Fibroblast of lung (primary cell): Measurements from ENCODE around the gene TMEM62. TPM values are rescaled to one million over a fixed set of nuclear protein-coding genes. Genes with fewer than 3 reads are reported as not detected.

ENCODE experiments used
- DNase-seq, 2 donors: peaks; one replicate each; pipeline versions ENCODE4 v3.0.0 to v3.0.0-alpha.2; 2010; ENCODE audit warnings: low read depth in 2 of 2
- H2AFZ ChIP-seq: 2 replicates; pipeline ENCODE4 v1.5.1; 2012; ENCODE audit warnings: low read length, control low read depth, inconsistent platforms
- H3K27ac ChIP-seq: 2 replicates; pipeline ENCODE4 v1.5.1; 2011; ENCODE audit warnings: low read length, control low read depth; ENCODE audit not compliant: insufficient read depth
- H3K27me3 ChIP-seq: 2 replicates; pipeline ENCODE4 v1.5.1; 2011; ENCODE audit warnings: mild to moderate bottlenecking, low read length; ENCODE audit not compliant: control insufficient read depth, insufficient read depth
- H3K36me3 ChIP-seq: 2 replicates; pipeline ENCODE4 v1.5.1; 2011; ENCODE audit warnings: low read length; ENCODE audit not compliant: control insufficient read depth, insufficient read depth
- H3K4me1 ChIP-seq: 2 replicates; pipeline ENCODE4 v1.5.1; 2011; ENCODE audit warnings: low read length; ENCODE audit not compliant: control insufficient read depth, insufficient read depth; ENCODE audit errors: extremely low read depth
- H3K4me2 ChIP-seq: 2 replicates; pipeline ENCODE4 v1.5.1; 2011; ENCODE audit warnings: low read length, control low read depth; ENCODE audit not compliant: insufficient read depth; ENCODE audit errors: extremely low read depth
- H3K4me3 ChIP-seq, 4 experiments: fragments of 200-600 bp in 1 of 4; sonication (generic) in 1 of 4; replicated peaks in 1 of 4; 2 replicates each; pipeline ENCODE4 v1.5.1; 2011 to 2016; ENCODE audit warnings: low read length in 4 of 4, low read depth in 3 of 4, mild to moderate bottlenecking in 3 of 4, control low read depth in 2 of 4, inconsistent platforms in 1 of 4, mixed read lengths in 1 of 4; ENCODE audit not compliant: insufficient read depth in 1 of 4; ENCODE audit errors: control extremely low read depth in 1 of 4
- H3K79me2 ChIP-seq: 2 replicates; pipeline ENCODE4 v1.5.1; 2012; ENCODE audit warnings: mild to moderate bottlenecking, low read length, inconsistent platforms; ENCODE audit not compliant: control insufficient read depth, insufficient read depth
- H3K9ac ChIP-seq: 2 replicates; pipeline ENCODE4 v1.5.1; 2011; ENCODE audit warnings: mild to moderate bottlenecking, low read length, control low read depth; ENCODE audit not compliant: insufficient read depth
- H3K9me3 ChIP-seq: 2 replicates; pipeline ENCODE4 v1.5.1; 2012; ENCODE audit warnings: low read depth, low read length; ENCODE audit not compliant: control insufficient read depth, insufficient read depth
- H4K20me1 ChIP-seq: 2 replicates; pipeline ENCODE4 v1.5.1; 2011; ENCODE audit warnings: low read length; ENCODE audit not compliant: control insufficient read depth, insufficient read depth; ENCODE audit errors: extremely low read depth
- EZH2 ChIP-seq: IDR thresholded peaks from 2 replicates; pipeline ENCODE4 v1.5.1; 2012; ENCODE audit warnings: low read length, control low read depth, mild to moderate bottlenecking; ENCODE audit errors: missing control alignments
- polyA plus RNA-seq, 2 donors: library from polyadenylated mRNA; depleted of rRNA in 1 of 2; stranded (reverse) in 1 of 2; unstranded in 1 of 2; fragments of >200 nt; gene quantifications; 2 replicates each; pipeline ENCODE4 v1.2.1, GENCODE V29; 2011 to 2012; ENCODE audit warnings: missing spikeins in 1 of 2
- total RNA-seq: library from RNA; depleted of rRNA; stranded (reverse); fragments of >200 nt; gene quantifications from 2 replicates; pipeline ENCODE4 v1.2.1, GENCODE V29; 2014
- TF ChIP-seq, protein P1 (sequence below), 2 donors: IDR thresholded peaks in 1 of 2; conservative IDR thresholded peaks in 1 of 2; 1 replicate in 1 of 2; 2 replicates in 1 of 2; pipeline ENCODE4 v1.5.1; 2011 to 2012; ENCODE audit warnings: low read length in 2 of 2, control low read depth in 1 of 2, inconsistent platforms in 1 of 2, low read depth in 1 of 2, mild to moderate bottlenecking in 1 of 2

TMEM62 gene
- total and polyA plus RNA-seq, 2 donors (not counting 1 experiment from before 2014, with no cell fraction given) = 10.7 to 20.8 TPM

GRCh38 chr15:43199945-43200488 lies 66.6 kb downstream of the TMEM62 start:
- H3K9ac ChIP-seq = no peak overlapping the region
- H3K4me3 ChIP-seq = no peak overlapping the region
- no peak overlapping the region for H3K4me2 ChIP-seq
- H4K20me1 ChIP-seq = no peaks in the 10 kb centered on the region
- peaks cover 4% of the 10 kb centered on the region for H3K36me3 ChIP-seq
- no peaks in the 10 kb centered on the region for H3K79me2 ChIP-seq
- no peak overlapping the region for H3K27ac ChIP-seq
- TF ChIP-seq EZH2 = no peak
- TF ChIP-seq, protein P1, sequence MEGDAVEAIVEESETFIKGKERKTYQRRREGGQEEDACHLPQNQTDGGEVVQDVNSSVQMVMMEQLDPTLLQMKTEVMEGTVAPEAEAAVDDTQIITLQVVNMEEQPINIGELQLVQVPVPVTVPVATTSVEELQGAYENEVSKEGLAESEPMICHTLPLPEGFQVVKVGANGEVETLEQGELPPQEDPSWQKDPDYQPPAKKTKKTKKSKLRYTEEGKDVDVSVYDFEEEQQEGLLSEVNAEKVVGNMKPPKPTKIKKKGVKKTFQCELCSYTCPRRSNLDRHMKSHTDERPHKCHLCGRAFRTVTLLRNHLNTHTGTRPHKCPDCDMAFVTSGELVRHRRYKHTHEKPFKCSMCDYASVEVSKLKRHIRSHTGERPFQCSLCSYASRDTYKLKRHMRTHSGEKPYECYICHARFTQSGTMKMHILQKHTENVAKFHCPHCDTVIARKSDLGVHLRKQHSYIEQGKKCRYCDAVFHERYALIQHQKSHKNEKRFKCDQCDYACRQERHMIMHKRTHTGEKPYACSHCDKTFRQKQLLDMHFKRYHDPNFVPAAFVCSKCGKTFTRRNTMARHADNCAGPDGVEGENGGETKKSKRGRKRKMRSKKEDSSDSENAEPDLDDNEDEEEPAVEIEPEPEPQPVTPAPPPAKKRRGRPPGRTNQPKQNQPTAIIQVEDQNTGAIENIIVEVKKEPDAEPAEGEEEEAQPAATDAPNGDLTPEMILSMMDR (conservative IDR thresholded peaks at IDR 0.05 in 1 of 2, IDR thresholded peaks at IDR 0.05 in 1 of 2; ENCODE audit: low read depth in 1 of 2, low read length in 2 of 2) = no peak
- no peaks in the 10 kb centered on the region for H3K9me3 ChIP-seq
- no peaks in the 10 kb centered on the region for H3K27me3 ChIP-seq
- no peaks in the 10 kb centered on the region for H3K4me1 ChIP-seq
- DNase-seq = no peak
- no peak overlapping the region for H2AFZ ChIP-seq

GRCh38 chr15:43204016-43204901 lies 70.9 kb downstream of the TMEM62 start:
- H3K9ac ChIP-seq = no peak overlapping the region
- no peak for TF ChIP-seq EZH2
- TF ChIP-seq, protein P1 (conservative IDR thresholded peaks at IDR 0.05 in 1 of 2, IDR thresholded peaks at IDR 0.05 in 1 of 2; ENCODE audit: low read depth in 1 of 2, low read length in 2 of 2) = peak; percentile 49 to 70
- peaks cover 12% of the 10 kb centered on the region for H3K27me3 ChIP-seq
- no peak overlapping the region for H2AFZ ChIP-seq
- H3K36me3 ChIP-seq = no peaks in the 10 kb centered on the region
- H3K79me2 ChIP-seq = no peaks in the 10 kb centered on the region
- peak; percentile 56 to 65 for DNase-seq
- H3K4me2 ChIP-seq = no peak overlapping the region
- H4K20me1 ChIP-seq = no peaks in the 10 kb centered on the region
- no peak overlapping the region for H3K27ac ChIP-seq
- no peak overlapping the region for H3K4me3 ChIP-seq
- H3K9me3 ChIP-seq = no peaks in the 10 kb centered on the region
- no peaks in the 10 kb centered on the region for H3K4me1 ChIP-seq

GRCh38 chr15:43206054-43206453 lies 72.7 kb downstream of the TMEM62 start:
- Histone ChIP-seq H3K9ac (no peak overlapping the region), H4K20me1 (no peaks in the 10 kb centered on the region), H3K36me3 (no peaks in the 10 kb centered on the region), H3K4me3 (no peak overlapping the region), H3K4me1 (no peaks in the 10 kb centered on the region), H3K79me2 (no peaks in the 10 kb centered on the region), H2AFZ (no peak overlapping the region), H3K27me3 (peaks cover 17% of the 10 kb centered on the region), H3K9me3 (no peaks in the 10 kb centered on the region), H3K4me2 (no peak overlapping the region), H3K27ac (no peak overlapping the region)
- TF ChIP-seq, protein P1 (conservative IDR thresholded peaks at IDR 0.05 in 1 of 2, IDR thresholded peaks at IDR 0.05 in 1 of 2; ENCODE audit: low read depth in 1 of 2, low read length in 2 of 2) = no peak
- TF ChIP-seq EZH2 = no peak
- no peak for DNase-seq
